CD14-positive monocyte (primary cell): ENCODE measurements around the gene AKAP12. TPM values are rescaled to one million over a fixed set of nuclear protein-coding genes. Genes with fewer than 3 reads are reported as not detected.

Experiments
- DNase-seq, 3 donors: peaks; one replicate each; pipeline ENCODE4 v3.0.0-alpha.2; 2011 to 2022
- H2AFZ ChIP-seq: 2 replicates; pipeline ENCODE4 v1.6.0; 2012; ENCODE audit warnings: mild to moderate bottlenecking, low read depth, low read length, inconsistent platforms; ENCODE audit not compliant: insufficient read depth, poor library complexity, severe bottlenecking
- H3K27ac ChIP-seq, 2 donors: 1 replicate in 1 of 2; 2 replicates in 1 of 2; pipeline ENCODE4 v1.5.1; 2012 to 2013; ENCODE audit warnings: low read length in 2 of 2, control low read depth in 1 of 2, inconsistent platforms in 1 of 2, low read depth in 1 of 2, mild to moderate bottlenecking in 1 of 2
- H3K27me3 ChIP-seq, 2 donors: one replicate each; pipeline versions ENCODE4 v1.6.0 to v1.6.1; 2011 to 2013; ENCODE audit warnings: low read length in 2 of 2; ENCODE audit not compliant: control insufficient read depth in 2 of 2, insufficient read depth in 2 of 2
- H3K36me3 ChIP-seq, 2 donors: replicated peaks in 1 of 2; 1 replicate in 1 of 2; 2 replicates in 1 of 2; pipeline versions ENCODE4 v1.5.1 to v1.6.1; 2012 to 2013; ENCODE audit warnings: low read length in 2 of 2, control low read depth in 1 of 2, inconsistent platforms in 1 of 2, mild to moderate bottlenecking in 1 of 2; ENCODE audit not compliant: insufficient read depth in 2 of 2, control insufficient read depth in 1 of 2
- H3K4me1 ChIP-seq, 2 donors: 1 replicate in 1 of 2; 2 replicates in 1 of 2; pipeline versions ENCODE4 v1.5.1 to v1.6.1; 2012 to 2013; ENCODE audit warnings: low read length in 2 of 2, control low read depth in 1 of 2, inconsistent platforms in 1 of 2, mild to moderate bottlenecking in 1 of 2, moderate library complexity in 1 of 2; ENCODE audit not compliant: insufficient read depth in 2 of 2, control insufficient read depth in 1 of 2
- H3K4me2 ChIP-seq: replicated peaks from 2 replicates; pipeline ENCODE3; 2012; ENCODE audit warnings: low read length, moderate library complexity, mild to moderate bottlenecking; ENCODE audit not compliant: poor library complexity, severe bottlenecking; ENCODE audit errors: extremely low read depth
- H3K4me3 ChIP-seq, 3 experiments: fragments of 200-600 bp in 1 of 3; sonication (generic) in 1 of 3; replicated peaks in 1 of 3; 1 replicate in 2 of 3; 2 replicates in 1 of 3; pipeline ENCODE4 v1.5.1; 2011 to 2013; ENCODE audit warnings: low read length in 3 of 3, mild to moderate bottlenecking in 3 of 3, control low read depth in 2 of 3, low read depth in 2 of 3, inconsistent platforms in 1 of 3, moderate library complexity in 1 of 3
- H3K79me2 ChIP-seq: 2 replicates; pipeline ENCODE4 v1.6.0; 2012; ENCODE audit warnings: mild to moderate bottlenecking, control low read depth, inconsistent platforms, low read length, moderate library complexity; ENCODE audit not compliant: insufficient read depth
- H3K9ac ChIP-seq: 2 replicates; pipeline ENCODE4 v1.6.0; 2017; ENCODE audit warnings: low read length, mild to moderate bottlenecking; ENCODE audit not compliant: insufficient read depth, poor library complexity, severe bottlenecking
- H3K9me3 ChIP-seq, 2 donors: replicated peaks in 1 of 2; 1 replicate in 1 of 2; 2 replicates in 1 of 2; pipeline versions ENCODE4 v1.5.1 to v1.6.1; 2012 to 2013; ENCODE audit warnings: low read length in 2 of 2, control low read depth in 1 of 2; ENCODE audit not compliant: control insufficient read depth in 1 of 2, insufficient read depth in 1 of 2
- H4K20me1 ChIP-seq: 2 replicates; pipeline ENCODE4 v1.6.0; 2012; ENCODE audit warnings: mild to moderate bottlenecking, low read length, control low read depth, moderate library complexity; ENCODE audit not compliant: insufficient read depth
- H3K27ac Mint-ChIP-seq, 7 donors: one replicate each; pipeline ENCODE4 v1.8.0; 2020; ENCODE audit warnings: mild to moderate bottlenecking in 7 of 7, mixed read lengths in 7 of 7, moderate library complexity in 6 of 7, inconsistent platforms in 2 of 7
- H3K27me3 Mint-ChIP-seq, 3 donors: one replicate each; pipeline ENCODE4 v1.8.0; 2021 to 2022; ENCODE audit warnings: low read depth in 3 of 3, mild to moderate bottlenecking in 3 of 3, mixed read lengths in 3 of 3, moderate library complexity in 3 of 3, inconsistent platforms in 1 of 3
- H3K36me3 Mint-ChIP-seq, 2 donors: one replicate each; pipeline ENCODE4 v1.8.0; 2020; ENCODE audit warnings: mixed read lengths in 2 of 2, inconsistent platforms in 1 of 2, mild to moderate bottlenecking in 1 of 2
- H3K4me1 Mint-ChIP-seq: one replicate; pipeline ENCODE4 v1.8.0; 2020; ENCODE audit warnings: mild to moderate bottlenecking, mixed read lengths
- H3K4me3 Mint-ChIP-seq, 2 donors: one replicate each; pipeline ENCODE4 v1.8.0; 2020; ENCODE audit warnings: mild to moderate bottlenecking in 2 of 2, mixed read lengths in 2 of 2, moderate library complexity in 1 of 2
- H3K9me3 Mint-ChIP-seq, 7 donors: one replicate each; pipeline ENCODE4 v1.8.0; 2020 to 2022; ENCODE audit warnings: mixed read lengths in 7 of 7, mild to moderate bottlenecking in 6 of 7, moderate library complexity in 6 of 7, inconsistent platforms in 2 of 7
- CTCF ChIP-seq: fragments of 200-600 bp; IDR thresholded peaks from one replicate; pipeline ENCODE4 v1.8.0; 2022; ENCODE audit warnings: antibody characterized with exemption, mild to moderate bottlenecking
- WGBS: methylation state at CpG from one replicate; pipeline ENCODE4 v1.1.5; 2013; ENCODE audit warnings: missing lambda C conversion rate; ENCODE audit not compliant: insufficient coverage; 5-methylcytosine and 5-hydroxymethylcytosine counted together
- intact Hi-C, 2 donors: fragments of 100-400 bp; cut with micrococcal nuclease; formaldehyde crosslinking; loops; one replicate each; pipeline versions ENCODE4 v1.15.0 to v1.15.1; 2023
- polyA plus RNA-seq, 3 donors: library from polyadenylated mRNA; depleted of rRNA in 1 of 3; unstranded in 2 of 3; stranded (reverse) in 1 of 3; fragments of 300-500 nt in 2 of 3; fragments of >200 nt in 1 of 3; fragmentation: Illumina TruSeq in 2 of 3; gene quantifications; 1 replicate in 2 of 3; 2 replicates in 1 of 3; pipeline ENCODE4 v1.2.3, GENCODE V29; 2012 to 2021

Gene AKAP12
- polyA plus RNA-seq, 3 donors, result 0.01 TPM; not detected in 2

DNA sequence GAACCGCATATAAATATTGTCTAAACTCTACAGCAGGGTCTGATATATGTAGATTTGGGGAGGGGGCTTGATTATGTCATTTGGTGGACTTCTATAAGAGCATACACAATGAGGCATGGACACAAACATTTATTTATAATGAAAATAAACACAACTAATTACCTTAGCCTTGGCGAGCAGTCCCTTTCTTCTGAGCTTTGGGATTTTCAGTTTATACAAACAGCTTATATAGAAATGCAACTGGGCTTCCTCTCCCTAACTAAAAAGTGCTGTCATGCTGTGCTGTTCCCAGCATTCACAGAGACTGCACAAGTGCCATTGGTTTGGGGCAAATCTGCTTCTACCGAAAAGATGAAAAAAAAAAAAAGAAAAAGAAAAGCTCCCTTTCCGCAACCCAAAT is 69.9 kb downstream of the AKAP12 start:
- no peak for DNase-seq
- Mint-ChIP-seq H3K27me3 (peaks cover 0 to 7% (median 3%) of the 10 kb centered on the region in 3 donors), H3K27ac (no peak overlapping the region), H3K4me1 (no peaks in the 10 kb centered on the region), H3K36me3 (no peaks in the 10 kb centered on the region), H3K4me3 (no peak overlapping the region), H3K9me3 (peaks cover 0 to 12% (median 5%) of the 10 kb centered on the region in 7 donors)
- Histone ChIP-seq H3K4me3 (no peak overlapping the region), H3K79me2 (no peaks in the 10 kb centered on the region), H2AFZ (no peak overlapping the region), H3K9ac (no peak overlapping the region), H3K27me3 (no peaks in the 10 kb centered on the region), H3K27ac (no peak overlapping the region), H3K4me2 (no peak overlapping the region), H4K20me1 (no peaks in the 10 kb centered on the region), H3K9me3 (peaks cover 3 to 4% of the 10 kb centered on the region in 2 donors), H3K36me3 (no peaks in the 10 kb centered on the region), H3K4me1 (no peaks in the 10 kb centered on the region)
- no peak for TF ChIP-seq CTCF
- intact Hi-C loops, result no loop called here
- 83% methylated on average over 1 of the region's 4 CpGs for WGBS

DNA sequence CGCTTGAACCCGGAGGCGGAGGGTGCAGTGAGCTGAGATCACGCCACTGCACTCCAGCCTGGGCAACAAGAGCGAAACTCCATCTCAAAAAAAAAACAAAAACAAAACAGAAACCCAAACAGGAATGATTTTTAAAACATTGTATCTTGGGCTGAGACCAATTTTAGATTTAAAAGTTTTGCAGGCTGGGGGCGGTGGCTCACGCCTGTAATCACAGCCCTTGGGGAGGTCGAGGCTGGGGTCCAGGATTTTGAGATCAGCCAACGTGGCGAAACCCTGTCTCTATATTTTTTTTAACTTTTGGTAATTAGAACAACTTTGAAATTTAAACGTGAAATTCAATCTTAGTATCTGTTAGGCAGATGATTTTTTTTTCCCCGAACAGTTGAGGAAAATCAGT is 70.5 kb downstream of the AKAP12 start:
- no peak overlapping the region for H3K9ac ChIP-seq
- 97% methylated on average over 5 of the region's 12 CpGs for WGBS
- TF ChIP-seq CTCF, result no peak
- peaks cover 0 to 6% (median 3%) of the 10 kb centered on the region in 3 donors for H3K27me3 Mint-ChIP-seq
- intact Hi-C loops, result no loop called here
- H4K20me1 ChIP-seq, result no peaks in the 10 kb centered on the region
- H3K4me2 ChIP-seq, result no peak overlapping the region
- no peaks in the 10 kb centered on the region for H3K4me1 ChIP-seq
- H3K36me3 ChIP-seq, result no peaks in the 10 kb centered on the region
- no peaks in the 10 kb centered on the region for H3K36me3 Mint-ChIP-seq
- no peak overlapping the region for H3K4me3 ChIP-seq
- no peak overlapping the region for H2AFZ ChIP-seq
- H3K9me3 ChIP-seq, result peaks cover 10 to 11% of the 10 kb centered on the region in 2 donors
- H3K27me3 ChIP-seq, result no peaks in the 10 kb centered on the region
- H3K79me2 ChIP-seq, result no peaks in the 10 kb centered on the region
- H3K27ac ChIP-seq, result no peak overlapping the region
- H3K4me3 Mint-ChIP-seq, result no peak overlapping the region
- peaks cover 0 to 19% (median 11%) of the 10 kb centered on the region in 7 donors for H3K9me3 Mint-ChIP-seq
- H3K4me1 Mint-ChIP-seq, result no peaks in the 10 kb centered on the region
- H3K27ac Mint-ChIP-seq, result no peak overlapping the region
- no peak for DNase-seq
